HepG2 (cell line): ENCODE measurements around the gene MXRA7. TPM values are rescaled to one million over a fixed set of nuclear protein-coding genes. Genes with fewer than 3 reads are reported as not detected.

Experiments used
- FUBP1 ChIP-seq: sonication (generic); formaldehyde crosslinking; IDR thresholded peaks from 2 replicates; pipeline ENCODE4 v1.5.1; 2020; ENCODE audit warnings: missing genetic modification reagents, mild to moderate bottlenecking, borderline replicate concordance
- GABPB1 ChIP-seq: IDR thresholded peaks from 2 replicates; pipeline ENCODE4 v1.6.1; 2016; ENCODE audit warnings: mild to moderate bottlenecking, missing genetic modification reagents, moderate library complexity, missing compliant biosample characterization
- KMT2B ChIP-seq: IDR thresholded peaks from 2 replicates; pipeline ENCODE4 v1.6.1; 2016; ENCODE audit warnings: missing genetic modification reagents, missing compliant biosample characterization
- PCBP2 ChIP-seq: fragments of 200-400 bp; formaldehyde crosslinking; optimal IDR thresholded peaks from 2 replicates; pipeline ENCODE3; 2018; ENCODE audit warnings: low read length, low read depth; ENCODE audit not compliant: poor library complexity, severe bottlenecking
- PHF20 ChIP-seq: sonication (generic); formaldehyde crosslinking; IDR thresholded peaks from 2 replicates; pipeline ENCODE4 v1.5.0; 2020; ENCODE audit warnings: mild to moderate bottlenecking, missing genetic modification reagents
- RCOR2 ChIP-seq: IDR thresholded peaks from 2 replicates; pipeline ENCODE4 v1.6.1; 2016; ENCODE audit warnings: missing biosample characterization, missing genetic modification reagents
- WIZ ChIP-seq: sonication (generic); formaldehyde crosslinking; IDR thresholded peaks from 2 replicates; pipeline ENCODE4 v1.5.1; 2020; ENCODE audit warnings: mild to moderate bottlenecking, missing genetic modification reagents
- ZBTB4 ChIP-seq: sonication (generic); formaldehyde crosslinking; IDR thresholded peaks from 2 replicates; pipeline ENCODE4 v1.4.0; 2020; ENCODE audit warnings: missing genetic modification reagents, mild to moderate bottlenecking, borderline replicate concordance
- ZBTB46 ChIP-seq: sonication (generic); formaldehyde crosslinking; IDR thresholded peaks from 2 replicates; pipeline ENCODE4 v1.4.0; 2020; ENCODE audit warnings: mild to moderate bottlenecking, missing genetic modification reagents, borderline replicate concordance
- ZNF318 ChIP-seq: sonication (generic); formaldehyde crosslinking; IDR thresholded peaks from 2 replicates; pipeline ENCODE4 v1.4.0; 2020; ENCODE audit warnings: mild to moderate bottlenecking, missing genetic modification reagents
- ZNF839 ChIP-seq: sonication (generic); formaldehyde crosslinking; IDR thresholded peaks from 2 replicates; pipeline ENCODE4 v1.4.0; 2020; ENCODE audit warnings: missing genetic modification reagents, mild to moderate bottlenecking, borderline replicate concordance
- ZSCAN30 ChIP-seq: sonication (generic); formaldehyde crosslinking; IDR thresholded peaks from 2 replicates; pipeline ENCODE4 v1.5.0; 2020; ENCODE audit warnings: mild to moderate bottlenecking, missing genetic modification reagents
- polyA plus RNA-seq, 8 experiments: library from polyadenylated mRNA; depleted of rRNA in 3 of 8; stranded (reverse) in 7 of 8; unstranded in 1 of 8; fragments of >200 nt; fragmentation: Illumina TruSeq in 4 of 8; extraction: Trizol in 4 of 8; gene quantifications; 2 replicates each; pipeline versions ENCODE4 v1.2.1 to v1.2.3, GENCODE V29; 2011 to 2016; ENCODE audit warnings: low read depth in 4 of 8, missing spikeins in 1 of 8, mixed read lengths in 1 of 8; ENCODE audit not compliant: insufficient read depth in 1 of 8
- total RNA-seq, 5 experiments: library from RNA; depleted of rRNA; stranded (reverse); fragments of >200 nt; fragmentation: Illumina TruSeq; extraction: Trizol; gene quantifications; 2 replicates each; pipeline ENCODE4 v1.2.3, GENCODE V29; 2016; ENCODE audit warnings: low read depth in 1 of 5
- TF ChIP-seq, protein P1 (sequence below): sonication (generic); formaldehyde crosslinking; IDR thresholded peaks from 2 replicates; pipeline ENCODE4 v1.4.0; 2020; ENCODE audit warnings: mild to moderate bottlenecking, missing genetic modification reagents

The MXRA7 gene
- total and polyA plus RNA-seq, 2 of the 13 experiments (the other 11 are each of a cell fraction or from before 2014, with no cell fraction given) = 44.8 to 112 TPM

- no peak for TF ChIP-seq ZNF318 (CRISPR knock-in tag)
- TF ChIP-seq FUBP1 (CRISPR knock-in tag) = no peak
- TF ChIP-seq KMT2B = peak; percentile 69
- TF ChIP-seq, protein P1, sequence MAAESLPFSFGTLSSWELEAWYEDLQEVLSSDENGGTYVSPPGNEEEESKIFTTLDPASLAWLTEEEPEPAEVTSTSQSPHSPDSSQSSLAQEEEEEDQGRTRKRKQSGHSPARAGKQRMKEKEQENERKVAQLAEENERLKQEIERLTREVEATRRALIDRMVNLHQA = no peak
- no peak for TF ChIP-seq ZBTB4 (CRISPR knock-in tag)
- peak; percentile 87; the same call in 1 of the 2 replicates for TF ChIP-seq ZSCAN30 (CRISPR knock-in tag)
- peak; percentile 49; the same call in 1 of the 2 replicates for TF ChIP-seq PHF20 (CRISPR knock-in tag)
- no peak for TF ChIP-seq RCOR2 (CRISPR knock-in tag)
- TF ChIP-seq GABPB1 (CRISPR knock-in tag) = peak; percentile 94; the same call in 1 of the 2 replicates
- TF ChIP-seq PCBP2 = no peak
- TF ChIP-seq ZNF839 = no peak
- TF ChIP-seq WIZ (CRISPR knock-in tag) = no peak
- no peak for TF ChIP-seq ZBTB46
These were observed 15.5 kb upstream of the MXRA7 start, which contains the start of gene JMJD6 (continued) for GRCh38 chr17:76726231-76726775.
